Neuronal stem cell (in vitro differentiated cells): ENCODE measurements around the gene NAALADL2.

Source experiments
- DNase-seq: peaks from one replicate; pipeline ENCODE4 v3.0.0-alpha.2; 2013; ENCODE audit warnings: low spot score
- H2AFZ ChIP-seq: one replicate; pipeline ENCODE4 v1.6.1; 2013; ENCODE audit warnings: mild to moderate bottlenecking, low read length, inconsistent platforms
- H2AK5ac ChIP-seq: 2 replicates; pipeline ENCODE4 v1.6.1; 2013; ENCODE audit warnings: low read depth, mild to moderate bottlenecking, inconsistent platforms, low read length, moderate library complexity, mixed read lengths
- H2BK120ac ChIP-seq: 2 replicates; pipeline ENCODE4 v1.6.1; 2013; ENCODE audit warnings: low read depth, mild to moderate bottlenecking, inconsistent platforms, low read length, moderate library complexity, mixed read lengths
- H2BK12ac ChIP-seq: one replicate; pipeline ENCODE4 v1.6.1; 2013; ENCODE audit warnings: low read length, inconsistent platforms
- H2BK15ac ChIP-seq: 2 replicates; pipeline ENCODE4 v1.6.1; 2013; ENCODE audit warnings: mild to moderate bottlenecking, low read length, inconsistent platforms, mixed read lengths
- H2BK5ac ChIP-seq: one replicate; pipeline ENCODE4 v1.6.1; 2013; ENCODE audit warnings: inconsistent platforms, mild to moderate bottlenecking, low read length, moderate library complexity
- H3K14ac ChIP-seq: one replicate; pipeline ENCODE4 v1.6.1; 2013; ENCODE audit warnings: low read length, inconsistent platforms
- H3K18ac ChIP-seq: 2 replicates; pipeline ENCODE4 v1.6.1; 2013; ENCODE audit warnings: low read length, inconsistent platforms
- H3K23ac ChIP-seq: 2 replicates; pipeline ENCODE4 v1.6.1; 2013; ENCODE audit warnings: low read depth, mild to moderate bottlenecking, mixed read lengths, low read length, inconsistent platforms; ENCODE audit not compliant: poor library complexity
- H3K27ac ChIP-seq: replicated peaks from 3 replicates; pipeline ENCODE4 v1.5.1; 2013; ENCODE audit warnings: low read length, inconsistent platforms
- H3K27me3 ChIP-seq, 3 experiments: 2 replicates each; pipeline ENCODE4 v1.6.1; 2013; ENCODE audit warnings: low read length in 3 of 3, mild to moderate bottlenecking in 2 of 3, inconsistent platforms in 1 of 3, low read depth in 1 of 3, mixed read lengths in 1 of 3, moderate library complexity in 1 of 3; ENCODE audit not compliant: control insufficient read depth in 3 of 3, insufficient read depth in 3 of 3
- H3K36me3 ChIP-seq, 2 donors: replicated peaks in 1 of 2; 2 replicates each; pipeline ENCODE4 v1.6.1; 2013; ENCODE audit warnings: low read length in 2 of 2; ENCODE audit not compliant: control insufficient read depth in 2 of 2, insufficient read depth in 2 of 2
- H3K4ac ChIP-seq: 2 replicates; pipeline ENCODE4 v1.6.1; 2013; ENCODE audit warnings: inconsistent platforms, mild to moderate bottlenecking, low read length, moderate library complexity
- H3K4me1 ChIP-seq, 2 donors: 1 replicate in 1 of 2; 2 replicates in 1 of 2; pipeline ENCODE4 v1.6.1; 2013; ENCODE audit warnings: low read length in 2 of 2, low read depth in 1 of 2; ENCODE audit not compliant: control insufficient read depth in 2 of 2, insufficient read depth in 1 of 2
- H3K4me2 ChIP-seq: one replicate; pipeline ENCODE4 v1.6.1; 2013; ENCODE audit warnings: mild to moderate bottlenecking, low read length, inconsistent platforms; ENCODE audit not compliant: insufficient read depth, poor library complexity, severe bottlenecking
- H3K4me3 ChIP-seq, 2 donors: 2 replicates each; pipeline ENCODE4 v1.5.1; 2013; ENCODE audit warnings: low read length in 2 of 2, mild to moderate bottlenecking in 2 of 2, inconsistent platforms in 1 of 2, moderate library complexity in 1 of 2
- H3K79me1 ChIP-seq: one replicate; pipeline ENCODE4 v1.6.1; 2013; ENCODE audit warnings: low read depth, mild to moderate bottlenecking, inconsistent platforms, low read length, moderate library complexity
- H3K9ac ChIP-seq: one replicate; pipeline ENCODE4 v1.6.1; 2013; ENCODE audit warnings: mild to moderate bottlenecking, low read depth, low read length, inconsistent platforms; ENCODE audit not compliant: poor library complexity
- H3K9me3 ChIP-seq, 2 donors: replicated peaks in 1 of 2; 2 replicates each; pipeline versions ENCODE3 to v1.6.1; 2013; ENCODE audit warnings: low read length in 2 of 2, mild to moderate bottlenecking in 2 of 2, inconsistent platforms in 1 of 2, low read depth in 1 of 2, mixed read lengths in 1 of 2, moderate library complexity in 1 of 2; ENCODE audit not compliant: control insufficient read depth in 2 of 2, insufficient read depth in 1 of 2
- H4K8ac ChIP-seq: one replicate; pipeline ENCODE4 v1.6.1; 2013; ENCODE audit warnings: low read depth, mild to moderate bottlenecking, inconsistent platforms, low read length, moderate library complexity
- H4K91ac ChIP-seq: one replicate; pipeline ENCODE4 v1.6.1; 2013; ENCODE audit warnings: low read length, low read depth, mild to moderate bottlenecking, inconsistent platforms; ENCODE audit not compliant: poor library complexity
- WGBS, 2 donors: extraction: QIAGEN DNeasy Blood & Tissue Kit; methylation state at CpG; one replicate each; pipeline ENCODE4 v1.1.7; 2013; ENCODE audit warnings: missing lambda C conversion rate in 2 of 2, mixed read lengths in 1 of 2; ENCODE audit not compliant: insufficient read length in 2 of 2, insufficient replicate concordance in 1 of 2; ENCODE audit errors: extremely low coverage in 2 of 2; 5-methylcytosine and 5-hydroxymethylcytosine counted together

Gene NAALADL2

GRCh38 chr3:175397372-175397771 is 538.2 kb downstream of the NAALADL2 start:
- no peak overlapping the region for H2BK120ac ChIP-seq
- peaks cover 0 to 4% of the 10 kb centered on the region in 2 donors for H3K9me3 ChIP-seq
- no peak overlapping the region for H2AK5ac ChIP-seq
- H3K27me3 ChIP-seq = no peaks in the 10 kb centered on the region
- no peak overlapping the region for H3K9ac ChIP-seq
- peaks cover 0 to 6% of the 10 kb centered on the region in 2 donors for H3K4me1 ChIP-seq
- H3K27ac ChIP-seq = no peak overlapping the region
- no peak overlapping the region for H3K4ac ChIP-seq
- WGBS, 2 donors = no CpG with 5 or more reads among the region's 3 CpGs
- no peak overlapping the region for H3K18ac ChIP-seq
- no peak overlapping the region for H2BK15ac ChIP-seq
- H4K8ac ChIP-seq = no peak overlapping the region
- no peak overlapping the region for H4K91ac ChIP-seq
- H3K4me3 ChIP-seq = no peak overlapping the region
- no peak overlapping the region for H3K23ac ChIP-seq
- no peaks in the 10 kb centered on the region for H3K79me1 ChIP-seq
- H2BK12ac ChIP-seq = no peak overlapping the region
- H3K4me2 ChIP-seq = no peak overlapping the region
- peak overlapping the region; percentile 42 for H2AFZ ChIP-seq
- no peaks in the 10 kb centered on the region for H3K36me3 ChIP-seq
- no peak overlapping the region for H3K14ac ChIP-seq
- no peak overlapping the region for H2BK5ac ChIP-seq
- no peak for DNase-seq

GRCh38 chr3:175398676-175399075 is 539.5 kb downstream of the NAALADL2 start:
- WGBS, 2 donors = no CpG with 5 or more reads among the region's 4 CpGs
- Histone ChIP-seq H3K9ac (no peak overlapping the region), H3K14ac (no peak overlapping the region), H3K4me3 (no peak overlapping the region), H2BK15ac (no peak overlapping the region), H3K27me3 (no peaks in the 10 kb centered on the region), H2BK12ac (no peak overlapping the region), H2AFZ (no peak overlapping the region), H4K91ac (no peak overlapping the region), H3K36me3 (no peaks in the 10 kb centered on the region), H3K79me1 (no peaks in the 10 kb centered on the region), H3K4me1 (peaks cover 0 to 6% of the 10 kb centered on the region in 2 donors), H3K4ac (no peak overlapping the region), H2BK5ac (no peak overlapping the region), H3K18ac (no peak overlapping the region), H2BK120ac (no peak overlapping the region), H3K23ac (no peak overlapping the region), H3K27ac (no peak overlapping the region), H3K4me2 (no peak overlapping the region), H3K9me3 (peaks cover 0 to 4% of the 10 kb centered on the region in 2 donors), H2AK5ac (no peak overlapping the region), H4K8ac (no peak overlapping the region)
- no peak for DNase-seq

GRCh38 chr3:175399156-175399840 is 540.2 kb downstream of the NAALADL2 start:
- Histone ChIP-seq H3K27me3 (no peaks in the 10 kb centered on the region), H3K4me2 (no peak overlapping the region), H2BK15ac (no peak overlapping the region), H3K27ac (no peak overlapping the region), H3K4me1 (peaks cover 0 to 6% of the 10 kb centered on the region in 2 donors), H3K4ac (no peak overlapping the region), H2AK5ac (no peak overlapping the region), H2BK12ac (no peak overlapping the region), H2BK5ac (no peak overlapping the region), H4K91ac (no peak overlapping the region), H3K36me3 (no peaks in the 10 kb centered on the region), H3K79me1 (no peaks in the 10 kb centered on the region), H3K9me3 (peaks cover 0 to 4% of the 10 kb centered on the region in 2 donors), H3K14ac (no peak overlapping the region), H3K9ac (no peak overlapping the region), H2AFZ (no peak overlapping the region), H3K18ac (no peak overlapping the region), H3K23ac (no peak overlapping the region), H4K8ac (no peak overlapping the region), H3K4me3 (no peak overlapping the region), H2BK120ac (no peak overlapping the region)
- DNase-seq = no peak
- no CpG with 5 or more reads among the region's 5 CpGs for WGBS, 2 donors

- Histone ChIP-seq H2BK15ac (no peak overlapping the region), H2BK120ac (no peak overlapping the region), H3K18ac (no peak overlapping the region), H3K27me3 (no peaks in the 10 kb centered on the region), H3K9me3 (no peaks in the 10 kb centered on the region), H3K4me1 (no peaks in the 10 kb centered on the region), H2BK12ac (no peak overlapping the region), H2AK5ac (no peak overlapping the region), H3K36me3 (no peaks in the 10 kb centered on the region), H2BK5ac (no peak overlapping the region), H3K23ac (no peak overlapping the region), H3K9ac (no peak overlapping the region), H4K91ac (no peak overlapping the region), H4K8ac (no peak overlapping the region), H3K4ac (no peak overlapping the region), H2AFZ (no peak overlapping the region), H3K4me3 (no peak overlapping the region), H3K4me2 (no peak overlapping the region), H3K79me1 (no peaks in the 10 kb centered on the region), H3K27ac (no peak overlapping the region), H3K14ac (no peak overlapping the region)
- DNase-seq = no peak
- whole genome bisulfite sequencing, 2 donors = no CpG with 5 or more reads among the region's 1 CpG
These were observed 544.9 kb downstream of the NAALADL2 start for GRCh38 chr3:175404027-175404426.
